Measurements from ENCODE around the gene PTCD3. TPM values are rescaled to one million over a fixed set of nuclear protein-coding genes. Genes with fewer than 3 reads are reported as not detected.

The PTCD3 gene
- polyA plus RNA-seq, 1 of the 3 experiments (the other 2 are of a cell fraction) = 44.5 TPM

DNA sequence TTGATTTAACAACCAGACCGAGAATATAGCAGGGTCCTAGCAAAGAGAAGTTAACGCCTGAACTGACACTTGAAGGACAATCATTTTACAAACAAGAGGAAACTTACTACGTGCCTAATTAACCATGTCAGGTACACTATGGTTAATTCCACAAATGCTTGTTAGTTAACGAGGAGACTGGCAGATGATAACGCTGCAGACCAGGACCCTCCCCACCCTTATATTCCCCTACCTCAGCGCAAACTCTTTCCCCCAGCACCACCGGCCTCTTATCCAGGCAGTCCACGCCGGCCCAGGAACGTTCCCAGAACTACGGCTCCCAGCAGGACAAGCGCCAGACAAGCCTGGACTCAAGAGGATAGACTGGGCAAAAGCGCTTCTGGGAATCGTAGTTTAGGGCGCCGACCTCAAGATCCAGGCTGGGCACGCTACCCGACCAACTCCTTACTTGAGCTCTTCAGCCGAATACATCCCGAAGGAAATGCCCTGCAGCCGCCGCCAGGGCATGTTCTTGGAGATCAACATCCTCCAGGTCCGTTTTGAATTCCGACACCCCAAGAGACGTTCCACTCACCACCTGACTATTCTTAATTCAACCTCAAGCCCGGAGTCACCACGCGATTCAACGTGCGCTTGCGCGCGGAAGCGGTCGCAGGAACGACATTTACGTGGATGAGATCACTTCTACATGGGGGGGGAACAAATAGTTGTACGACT is 625 bp upstream of the PTCD3 start, which contains the start of gene POLR1A (continued):
- TF ChIP-seq, protein P1, sequence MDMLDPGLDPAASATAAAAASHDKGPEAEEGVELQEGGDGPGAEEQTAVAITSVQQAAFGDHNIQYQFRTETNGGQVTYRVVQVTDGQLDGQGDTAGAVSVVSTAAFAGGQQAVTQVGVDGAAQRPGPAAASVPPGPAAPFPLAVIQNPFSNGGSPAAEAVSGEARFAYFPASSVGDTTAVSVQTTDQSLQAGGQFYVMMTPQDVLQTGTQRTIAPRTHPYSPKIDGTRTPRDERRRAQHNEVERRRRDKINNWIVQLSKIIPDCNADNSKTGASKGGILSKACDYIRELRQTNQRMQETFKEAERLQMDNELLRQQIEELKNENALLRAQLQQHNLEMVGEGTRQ (IDR thresholded peaks at IDR 0.05; ENCODE audit: borderline replicate concordance, low read depth, low read length) = no peak
- TF ChIP-seq TEAD4 (IDR thresholded peaks at IDR 0.05; ENCODE audit: borderline replicate concordance, insufficient read depth) (no peak), RCOR1 (IDR thresholded peaks at IDR 0.05; ENCODE audit: low read length) (no peak), SMC3 (IDR thresholded peaks at IDR 0.05; ENCODE audit: low read depth, low read length) (no peak), MXI1 (IDR thresholded peaks at IDR 0.05; ENCODE audit: low read depth, low read length) (peak; percentile 85), YY1 (IDR thresholded peaks at IDR 0.05; ENCODE audit: low read depth) (no peak), CHD2 (IDR thresholded peaks at IDR 0.05; ENCODE audit: low read length, partially characterized antibody) (peak; percentile 59), EP300 (IDR thresholded peaks at IDR 0.05; ENCODE audit: borderline replicate concordance in 1 of 2, low read depth in 1 of 2, low read length in 1 of 2) (no peak)
- TF ChIP-seq, protein P2, sequence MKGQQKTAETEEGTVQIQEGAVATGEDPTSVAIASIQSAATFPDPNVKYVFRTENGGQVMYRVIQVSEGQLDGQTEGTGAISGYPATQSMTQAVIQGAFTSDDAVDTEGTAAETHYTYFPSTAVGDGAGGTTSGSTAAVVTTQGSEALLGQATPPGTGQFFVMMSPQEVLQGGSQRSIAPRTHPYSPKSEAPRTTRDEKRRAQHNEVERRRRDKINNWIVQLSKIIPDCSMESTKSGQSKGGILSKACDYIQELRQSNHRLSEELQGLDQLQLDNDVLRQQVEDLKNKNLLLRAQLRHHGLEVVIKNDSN (IDR thresholded peaks at IDR 0.05; ENCODE audit: borderline replicate concordance, low read depth) = no peak; the same call in 1 of the 2 replicates
- TF ChIP-seq, protein P3, sequence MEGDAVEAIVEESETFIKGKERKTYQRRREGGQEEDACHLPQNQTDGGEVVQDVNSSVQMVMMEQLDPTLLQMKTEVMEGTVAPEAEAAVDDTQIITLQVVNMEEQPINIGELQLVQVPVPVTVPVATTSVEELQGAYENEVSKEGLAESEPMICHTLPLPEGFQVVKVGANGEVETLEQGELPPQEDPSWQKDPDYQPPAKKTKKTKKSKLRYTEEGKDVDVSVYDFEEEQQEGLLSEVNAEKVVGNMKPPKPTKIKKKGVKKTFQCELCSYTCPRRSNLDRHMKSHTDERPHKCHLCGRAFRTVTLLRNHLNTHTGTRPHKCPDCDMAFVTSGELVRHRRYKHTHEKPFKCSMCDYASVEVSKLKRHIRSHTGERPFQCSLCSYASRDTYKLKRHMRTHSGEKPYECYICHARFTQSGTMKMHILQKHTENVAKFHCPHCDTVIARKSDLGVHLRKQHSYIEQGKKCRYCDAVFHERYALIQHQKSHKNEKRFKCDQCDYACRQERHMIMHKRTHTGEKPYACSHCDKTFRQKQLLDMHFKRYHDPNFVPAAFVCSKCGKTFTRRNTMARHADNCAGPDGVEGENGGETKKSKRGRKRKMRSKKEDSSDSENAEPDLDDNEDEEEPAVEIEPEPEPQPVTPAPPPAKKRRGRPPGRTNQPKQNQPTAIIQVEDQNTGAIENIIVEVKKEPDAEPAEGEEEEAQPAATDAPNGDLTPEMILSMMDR (IDR thresholded peaks at IDR 0.05) = 0 out of 2 replicates have a peak, but pooled peaks have one; percentile 15

DNA sequence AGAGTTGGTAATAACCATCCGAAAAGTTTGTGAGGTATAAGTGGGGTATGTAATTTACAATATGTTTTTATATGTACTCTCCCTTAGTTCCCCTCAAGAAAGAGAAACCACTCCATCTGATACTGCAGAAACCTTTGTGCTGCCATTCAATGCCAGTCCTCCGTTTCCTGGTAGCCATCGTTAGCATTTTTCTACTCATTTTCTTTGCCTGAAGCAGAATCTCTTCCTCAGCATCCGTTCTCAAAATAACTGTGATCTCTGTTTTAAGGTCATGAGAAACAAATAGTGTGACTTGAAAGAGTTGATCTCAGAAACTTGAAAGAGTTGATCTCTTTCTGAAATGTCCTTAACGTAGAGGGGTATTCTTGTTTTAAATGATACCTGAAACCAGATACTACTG is 996 bp downstream of the PTCD3 start:
- CTCF ChIA-PET = interaction anchor here (0.8 to 1.5 kb wide), 2 partner anchors 19 to 27 kb away, joined by 4 read pairs; no protein-coding TSS in a partner anchor
- Histone ChIP-seq H3K79me2 (ENCODE audit: insufficient read depth) (peaks cover 92% of the 10 kb centered on the region), H3K27me3 (ENCODE audit: insufficient read depth) (no peaks in the 10 kb centered on the region), H3K4me2 (peak overlapping the region; percentile 79), H3K9me2 (no peaks in the 10 kb centered on the region), H3K36me3 (replicated peaks in 1 of 2; ENCODE audit: control insufficient read depth in 1 of 2, insufficient read depth in 2 of 2, low read length in 1 of 2) (peaks cover 34 to 39% of the 10 kb centered on the region in 2 experiments), H2AFZ (ENCODE audit: low read depth) (no peak overlapping the region), H3F3A (replicated peaks; ENCODE audit: insufficient read depth) (no peaks in the 10 kb centered on the region), H4K20me1 (ENCODE audit: insufficient read depth) (peaks cover 13% of the 10 kb centered on the region), H3K27ac (ENCODE audit: low read depth in 2 of 2, low read length in 1 of 2) (no peak overlapping the region; a peak in 1 of 4 replicates), H3K4me1 (ENCODE audit: control insufficient read depth in 1 of 2, insufficient read depth in 2 of 2, low read depth in 1 of 2, low read length in 1 of 2) (peaks cover 10 to 16% of the 10 kb centered on the region in 2 experiments; a peak in 3 of 4 replicates), H3K9ac (peak overlapping the region; percentile 76), H3K9me3 (no peaks in the 10 kb centered on the region), H3K4me3 (ENCODE audit: low read depth in 2 of 2, low read length in 1 of 2) (peak overlapping the region; percentile 95 to 98)
- POLR2A ChIA-PET = interaction anchor here (1.1 to 1.8 kb wide), 2 partner anchors 29 to 88 kb away, joined by 3 to 6 read pairs; partner anchors contain the start of gene IMMT
- WGBS (ENCODE audit: low lambda C conversion rate) = 25% methylated on average over 5 of the region's 5 CpGs
- DNase-seq = no peak
- TF ChIP-seq, protein P4, sequence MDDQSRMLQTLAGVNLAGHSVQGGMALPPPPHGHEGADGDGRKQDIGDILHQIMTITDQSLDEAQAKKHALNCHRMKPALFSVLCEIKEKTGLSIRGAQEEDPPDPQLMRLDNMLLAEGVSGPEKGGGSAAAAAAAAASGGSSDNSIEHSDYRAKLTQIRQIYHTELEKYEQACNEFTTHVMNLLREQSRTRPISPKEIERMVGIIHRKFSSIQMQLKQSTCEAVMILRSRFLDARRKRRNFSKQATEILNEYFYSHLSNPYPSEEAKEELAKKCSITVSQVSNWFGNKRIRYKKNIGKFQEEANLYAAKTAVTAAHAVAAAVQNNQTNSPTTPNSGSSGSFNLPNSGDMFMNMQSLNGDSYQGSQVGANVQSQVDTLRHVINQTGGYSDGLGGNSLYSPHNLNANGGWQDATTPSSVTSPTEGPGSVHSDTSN (IDR thresholded peaks at IDR 0.05) = no peak
- TF ChIP-seq MXI1 (IDR thresholded peaks at IDR 0.05; ENCODE audit: low read depth, low read length) (no peak), TEAD4 (IDR thresholded peaks at IDR 0.05; ENCODE audit: borderline replicate concordance, insufficient read depth) (no peak), MEF2A (IDR thresholded peaks at IDR 0.05; ENCODE audit: borderline replicate concordance, low read depth) (no peak), FOXJ3 (CRISPR knock-in tag; IDR thresholded peaks at IDR 0.05) (no peak), GABPA (IDR thresholded peaks at IDR 0.05; ENCODE audit: low read depth) (no peak), RFX5 (IDR thresholded peaks at IDR 0.05; ENCODE audit: low read length) (no peak)
- TF ChIP-seq, protein P3 (IDR thresholded peaks at IDR 0.05) = no peak
- TF ChIP-seq, protein P1 (IDR thresholded peaks at IDR 0.05; ENCODE audit: borderline replicate concordance, low read depth, low read length) = no peak
- TF ChIP-seq, protein P5, sequence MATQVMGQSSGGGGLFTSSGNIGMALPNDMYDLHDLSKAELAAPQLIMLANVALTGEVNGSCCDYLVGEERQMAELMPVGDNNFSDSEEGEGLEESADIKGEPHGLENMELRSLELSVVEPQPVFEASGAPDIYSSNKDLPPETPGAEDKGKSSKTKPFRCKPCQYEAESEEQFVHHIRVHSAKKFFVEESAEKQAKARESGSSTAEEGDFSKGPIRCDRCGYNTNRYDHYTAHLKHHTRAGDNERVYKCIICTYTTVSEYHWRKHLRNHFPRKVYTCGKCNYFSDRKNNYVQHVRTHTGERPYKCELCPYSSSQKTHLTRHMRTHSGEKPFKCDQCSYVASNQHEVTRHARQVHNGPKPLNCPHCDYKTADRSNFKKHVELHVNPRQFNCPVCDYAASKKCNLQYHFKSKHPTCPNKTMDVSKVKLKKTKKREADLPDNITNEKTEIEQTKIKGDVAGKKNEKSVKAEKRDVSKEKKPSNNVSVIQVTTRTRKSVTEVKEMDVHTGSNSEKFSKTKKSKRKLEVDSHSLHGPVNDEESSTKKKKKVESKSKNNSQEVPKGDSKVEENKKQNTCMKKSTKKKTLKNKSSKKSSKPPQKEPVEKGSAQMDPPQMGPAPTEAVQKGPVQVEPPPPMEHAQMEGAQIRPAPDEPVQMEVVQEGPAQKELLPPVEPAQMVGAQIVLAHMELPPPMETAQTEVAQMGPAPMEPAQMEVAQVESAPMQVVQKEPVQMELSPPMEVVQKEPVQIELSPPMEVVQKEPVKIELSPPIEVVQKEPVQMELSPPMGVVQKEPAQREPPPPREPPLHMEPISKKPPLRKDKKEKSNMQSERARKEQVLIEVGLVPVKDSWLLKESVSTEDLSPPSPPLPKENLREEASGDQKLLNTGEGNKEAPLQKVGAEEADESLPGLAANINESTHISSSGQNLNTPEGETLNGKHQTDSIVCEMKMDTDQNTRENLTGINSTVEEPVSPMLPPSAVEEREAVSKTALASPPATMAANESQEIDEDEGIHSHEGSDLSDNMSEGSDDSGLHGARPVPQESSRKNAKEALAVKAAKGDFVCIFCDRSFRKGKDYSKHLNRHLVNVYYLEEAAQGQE (IDR thresholded peaks at IDR 0.05; ENCODE audit: low read depth, low read length) = no peak
